K562 (cell line): ENCODE results near the gene NEDD9. TPM values are rescaled to one million over a fixed set of nuclear protein-coding genes. Genes with fewer than 3 reads are reported as not detected.

Experiments
- ATAC-seq: fragments of 200-7000 bp; cut with Tn5 transposase; 3 replicates; pipeline ENCODE4 v1.9.1; 2020; ENCODE audit warnings: moderate library complexity
- BruUV-seq: library from RNA; stranded (reverse); fragments of 400-500 nt; replicated peaks from 2 replicates; lab custom pipeline; 2021; lab: Mats Ljungman, UMichigan
- CTCF ChIA-PET: fragments of 300-600 bp; formaldehyde crosslinking; extraction: SDS; loops from one replicate; lab custom pipeline; 2021; ENCODE audit warnings: low intra/inter-chr PET ratio; lab: Yijun Ruan, JAX
- POLR2A ChIA-PET: fragments of 300-600, 350-650 bp; sonication (Branson Sonifier 250); formaldehyde crosslinking; extraction: SDS; loops from one replicate; lab custom pipeline; 2021; ENCODE audit warnings: antibody characterized with exemption, inconsistent platforms; lab: Yijun Ruan, JAX
- DNase-seq, 4 experiments: peaks; one replicate each; pipeline versions ENCODE4 v3.0.0 to v3.0.0-alpha.2; 2011 to 2018; ENCODE audit warnings: low spot score in 3 of 4, mixed read lengths in 3 of 4; ENCODE audit errors: extremely low read depth in 1 of 4
- FAIRE-seq: peaks from 2 replicates; lab custom pipeline; 2011; peaks lifted over from hg19 to GRCh38; lab: Jason Lieb, UNC
- H2AFZ ChIP-seq: 2 replicates; pipeline ENCODE4 v1.6.0; 2011; ENCODE audit warnings: low read depth, low read length, control low read depth, inconsistent platforms
- H3K27ac ChIP-seq: fragments of 200-600 bp; 3 replicates; pipeline ENCODE4 v1.8.0; 2011; ENCODE audit warnings: low read depth, mild to moderate bottlenecking, control low read depth, inconsistent platforms, low read length, moderate library complexity, mixed read lengths; ENCODE audit errors: extremely low read depth
- H3K27me3 ChIP-seq, 2 experiments: fragments of 300-600 bp in 1 of 2; 2 replicates in 1 of 2; 3 replicates in 1 of 2; pipeline versions ENCODE4 v1.6.0 to v1.8.0; 2011; ENCODE audit warnings: inconsistent platforms in 2 of 2, low read length in 2 of 2, mild to moderate bottlenecking in 1 of 2, mixed read lengths in 1 of 2, moderate library complexity in 1 of 2; ENCODE audit not compliant: control insufficient read depth in 2 of 2, insufficient read depth in 2 of 2
- H3K36me3 ChIP-seq: fragments of 300-600 bp; 3 replicates; pipeline ENCODE4 v1.8.0; 2011; ENCODE audit warnings: mild to moderate bottlenecking, low read length, inconsistent platforms; ENCODE audit not compliant: control insufficient read depth, insufficient read depth
- H3K4me1 ChIP-seq, 2 experiments: fragments of 200-600 bp in 1 of 2; replicated peaks in 1 of 2; 2 replicates in 1 of 2; 3 replicates in 1 of 2; pipeline versions ENCODE4 v1.5.1 to v1.8.0; 2011; ENCODE audit warnings: inconsistent platforms in 2 of 2, low read length in 2 of 2, mild to moderate bottlenecking in 1 of 2, mixed read lengths in 1 of 2, moderate library complexity in 1 of 2; ENCODE audit not compliant: control insufficient read depth in 2 of 2, insufficient read depth in 2 of 2
- H3K4me2 ChIP-seq: 2 replicates; pipeline ENCODE4 v1.6.1; 2011; ENCODE audit warnings: low read length, control low read depth, inconsistent platforms, mixed read lengths; ENCODE audit not compliant: insufficient read depth
- H3K4me3 ChIP-seq: fragments of 200-600 bp; sonication (generic), shearing (Covaris generic); 2 replicates; pipeline ENCODE4 v1.5.1; 2016; ENCODE audit warnings: control low read depth, inconsistent platforms
- H3K79me2 ChIP-seq: fragments of 200-600 bp; 3 replicates; pipeline ENCODE4 v1.8.0; 2011; ENCODE audit warnings: low read length, inconsistent platforms; ENCODE audit not compliant: control insufficient read depth, insufficient read depth
- H3K9ac ChIP-seq, 2 experiments: 2 replicates each; pipeline versions ENCODE4 v1.6.0 to v1.6.1; 2011; ENCODE audit warnings: low read depth in 2 of 2, low read length in 2 of 2, control low read depth in 1 of 2, inconsistent platforms in 1 of 2, mild to moderate bottlenecking in 1 of 2, mixed read lengths in 1 of 2; ENCODE audit not compliant: insufficient read depth in 1 of 2
- H3K9me1 ChIP-seq: one replicate; pipeline ENCODE4 v1.6.0; 2011; ENCODE audit warnings: inconsistent platforms, mild to moderate bottlenecking, low read length, moderate library complexity; ENCODE audit not compliant: control insufficient read depth, insufficient read depth
- H3K9me3 ChIP-seq: replicated peaks from 2 replicates; pipeline ENCODE4 v1.5.1; 2011; ENCODE audit warnings: low read depth, low read length, inconsistent platforms; ENCODE audit not compliant: control insufficient read depth, insufficient read depth
- H4K20me1 ChIP-seq: replicated peaks from 2 replicates; pipeline ENCODE4 v1.6.1; 2011; ENCODE audit warnings: low read length, inconsistent platforms, mixed read lengths; ENCODE audit not compliant: control insufficient read depth, insufficient read depth
- CREB5 ChIP-seq: fragments of 250-450 bp; sonication (Bioruptor Pico); IDR thresholded peaks from 2 replicates; pipeline ENCODE4 v1.5.0; 2020; ENCODE audit warnings: mild to moderate bottlenecking
- E2F5 ChIP-seq: sonication (generic); formaldehyde crosslinking; IDR thresholded peaks from 2 replicates; pipeline ENCODE4 v1.8.0; 2022; ENCODE audit warnings: mild to moderate bottlenecking, missing genetic modification reagents
- EP300 ChIP-seq: IDR thresholded peaks from 2 replicates; pipeline ENCODE4 v1.6.1; 2012; ENCODE audit warnings: low read length, improper control_type of control experiment
- IFI16 ChIP-seq: fragments of 250-450 bp; sonication (Bioruptor Pico); IDR thresholded peaks from 2 replicates; pipeline ENCODE4 v2.1.2; 2022; ENCODE audit warnings: mild to moderate bottlenecking, inconsistent platforms
- MITF ChIP-seq: IDR thresholded peaks from 2 replicates; pipeline ENCODE4 v1.6.1; 2014; ENCODE audit warnings: antibody characterized with exemption
- MTF1 ChIP-seq: fragments of 250-450 bp; sonication (Bioruptor Pico); IDR thresholded peaks from 2 replicates; pipeline ENCODE4 v1.9.0; 2021; ENCODE audit warnings: moderate library complexity, mild to moderate bottlenecking, inconsistent platforms, borderline replicate concordance
- RFX7 ChIP-seq: fragments of 250-450 bp; sonication (Bioruptor Pico); IDR thresholded peaks from 2 replicates; pipeline ENCODE4 v1.5.1; 2021; ENCODE audit warnings: mild to moderate bottlenecking
- SMAD4 ChIP-seq: fragments of 250-450 bp; sonication (Bioruptor Pico); conservative IDR thresholded peaks from 2 replicates; pipeline ENCODE4 v1.8.0; 2021; ENCODE audit warnings: inconsistent platforms, mild to moderate bottlenecking, moderate library complexity
- TCF7L2 ChIP-seq: fragments of 150-350 bp; IDR thresholded peaks from 2 replicates; pipeline ENCODE4 v1.6.1; 2016; ENCODE audit warnings: low read depth, mild to moderate bottlenecking, low read length, moderate library complexity
- TFE3 ChIP-seq: fragments of 450-650 bp; formaldehyde crosslinking; IDR thresholded peaks from 2 replicates; pipeline ENCODE4 v1.4.0; 2020; ENCODE audit warnings: mild to moderate bottlenecking, mixed read lengths
- TRIM25 ChIP-seq: fragments of 450-650 bp; IDR thresholded peaks from 2 replicates; pipeline ENCODE4 v1.7.0; 2016; ENCODE audit warnings: borderline replicate concordance
- ZNF134 ChIP-seq: fragments of 250-450 bp; sonication (Bioruptor Pico); conservative IDR thresholded peaks from 2 replicates; pipeline ENCODE4 v1.4.0; 2020
- WGBS: fragments of 100-300 bp; shearing (Covaris generic); methylation state at CpG from one replicate; pipeline ENCODE4 v1.1.6; 2016; ENCODE audit warnings: low coverage, mixed read lengths; ENCODE audit not compliant: insufficient coverage; ENCODE audit errors: missing lambda C conversion rate; 5-methylcytosine and 5-hydroxymethylcytosine counted together
- in situ Hi-C: fragments of 300-500 bp; cut with MboI; formaldehyde crosslinking; loops from 4 replicates; pipeline ENCODE4 v1.15.0; 2018; ENCODE audit warnings: inconsistent platforms, mixed read lengths
- intact Hi-C: fragments of 100-400 bp; cut with micrococcal nuclease; formaldehyde crosslinking; loops from 2 replicates; pipeline ENCODE4 v1.14.2; 2022
- polyA plus RNA-seq, 8 experiments: library from polyadenylated mRNA; depleted of rRNA in 4 of 8; stranded (reverse) in 5 of 8; unstranded in 3 of 8; fragments of >200 nt; fragmentation: Nextera tagmentation in 2 of 8; fragmentation: Illumina TruSeq in 1 of 8; extraction: Ambion mirVana in 2 of 8; extraction: Trizol in 1 of 8; gene quantifications; 2 replicates each; pipeline versions ENCODE4 v1.2.1 to v1.2.3, GENCODE V29; 2011 to 2014; ENCODE audit warnings: inconsistent platforms in 1 of 8, missing spikeins in 1 of 8
- total RNA-seq, 7 experiments: library from RNA; depleted of rRNA in 6 of 7; stranded (reverse); fragments of >200 nt in 6 of 7; fragmentation: Illumina TruSeq in 2 of 7; extraction: Trizol in 2 of 7; gene quantifications; 2 replicates each; pipeline versions ENCODE4 v1.2.1 to v1.2.3, GENCODE V29; 2011 to 2021; ENCODE audit warnings: low replicate concordance in 1 of 7

NEDD9 gene
- total and polyA plus RNA-seq, 9 of the 15 experiments (the other 6 are each of a cell fraction or from before 2014, with no cell fraction given), result 0.04 to 0.18 (median 0.15) TPM; not detected in 6

GRCh38 chr6:11245381-11246256 is 13.2 kb upstream of the NEDD9 start:
- no peak overlapping the region for H3K4me2 ChIP-seq
- no peaks in the 10 kb centered on the region for H3K9me3 ChIP-seq
- H3K79me2 ChIP-seq, result no peaks in the 10 kb centered on the region
- no peak overlapping the region for H3K27ac ChIP-seq
- H3K4me3 ChIP-seq, result no peak overlapping the region
- H3K9ac ChIP-seq, result no peak overlapping the region
- no peaks in the 10 kb centered on the region for H3K9me1 ChIP-seq
- H3K36me3 ChIP-seq, result no peaks in the 10 kb centered on the region
- no peaks in the 10 kb centered on the region for H3K4me1 ChIP-seq
- WGBS, result under 1% methylated on average over 9 of the region's 9 CpGs
- no peak overlapping the region for H2AFZ ChIP-seq
- POLR2A ChIA-PET, result interaction anchor here (0.7 kb wide), 1 partner anchor 102 kb away, joined by 3 read pairs; no protein-coding TSS in a partner anchor
- intact Hi-C loops, result no loop called here
- H4K20me1 ChIP-seq, result no peaks in the 10 kb centered on the region
- CTCF ChIA-PET, result no interaction called here
- H3K27me3 ChIP-seq, result peaks cover 4 to 32% of the 10 kb centered on the region in 2 experiments; a peak in 3 of 5 replicates
- FAIRE-seq (no peak), ATAC-seq (no peak), DNase-seq (no peak)
- in situ Hi-C loops, result no loop called here
- BruUV-seq, result no TSS peak
- no peak for TF ChIP-seq RFX7 (CRISPR knock-in tag)
- no peak for TF ChIP-seq IFI16
- no peak for TF ChIP-seq MTF1 (CRISPR knock-in tag)
- no peak for TF ChIP-seq TCF7L2
- no peak for TF ChIP-seq TRIM25
- no peak for TF ChIP-seq CREB5 (CRISPR knock-in tag)
- TF ChIP-seq MITF, result no peak
- no peak for TF ChIP-seq SMAD4 (CRISPR knock-in tag)
- no peak for TF ChIP-seq ZNF134 (CRISPR knock-in tag)
- TF ChIP-seq EP300, result no peak
- no peak for TF ChIP-seq E2F5 (CRISPR knock-in tag)
- TF ChIP-seq TFE3 (CRISPR knock-in tag), result no peak
